Mesothelial cell of epicardium (in vitro differentiated cells): ENCODE results near the gene SCCPDH. TPM values are rescaled to one million over a fixed set of nuclear protein-coding genes. Genes with fewer than 3 reads are reported as not detected.
A peak's percentile ranks its signal among the peaks of the same experiment; 100 is the strongest.

Source experiments
- DNase-seq, 2 experiments: peaks; one replicate each; pipeline ENCODE4 v3.0.0; 2021; ENCODE audit warnings: low spot score in 2 of 2; ENCODE audit not compliant: unreplicated experiment in 2 of 2
- H3K27ac Mint-ChIP-seq: 2 replicates; pipeline ENCODE4 v1.8.0; 2021; ENCODE audit warnings: mixed read lengths
- H3K27me3 Mint-ChIP-seq: 2 replicates; pipeline ENCODE4 v1.8.0; 2021; ENCODE audit warnings: low read depth, mixed read lengths
- H3K36me3 Mint-ChIP-seq: 2 replicates; pipeline ENCODE4 v1.8.0; 2021; ENCODE audit warnings: mixed read lengths
- H3K4me1 Mint-ChIP-seq: 2 replicates; pipeline ENCODE4 v1.8.0; 2021; ENCODE audit warnings: mixed read lengths
- H3K4me3 Mint-ChIP-seq: 2 replicates; pipeline ENCODE4 v1.8.0; 2021; ENCODE audit warnings: mild to moderate bottlenecking, moderate library complexity, mixed read lengths
- H3K9me3 Mint-ChIP-seq: 2 replicates; pipeline ENCODE4 v1.8.0; 2021; ENCODE audit warnings: mixed read lengths
- total RNA-seq: library from RNA; stranded (reverse); gene quantifications from 3 replicates; pipeline ENCODE4 v1.2.1, GENCODE V29; 2021
- TF ChIP-seq, protein P1 (sequence below): fragments of 200-600 bp; sonication (generic); IDR thresholded peaks from one replicate; pipeline ENCODE4 v1.5.0; 2021; ENCODE audit warnings: antibody characterized with exemption; ENCODE audit not compliant: unreplicated experiment

Gene SCCPDH
- total RNA-seq, 1 donor from 2014 or later: 35.1 TPM

DNA sequence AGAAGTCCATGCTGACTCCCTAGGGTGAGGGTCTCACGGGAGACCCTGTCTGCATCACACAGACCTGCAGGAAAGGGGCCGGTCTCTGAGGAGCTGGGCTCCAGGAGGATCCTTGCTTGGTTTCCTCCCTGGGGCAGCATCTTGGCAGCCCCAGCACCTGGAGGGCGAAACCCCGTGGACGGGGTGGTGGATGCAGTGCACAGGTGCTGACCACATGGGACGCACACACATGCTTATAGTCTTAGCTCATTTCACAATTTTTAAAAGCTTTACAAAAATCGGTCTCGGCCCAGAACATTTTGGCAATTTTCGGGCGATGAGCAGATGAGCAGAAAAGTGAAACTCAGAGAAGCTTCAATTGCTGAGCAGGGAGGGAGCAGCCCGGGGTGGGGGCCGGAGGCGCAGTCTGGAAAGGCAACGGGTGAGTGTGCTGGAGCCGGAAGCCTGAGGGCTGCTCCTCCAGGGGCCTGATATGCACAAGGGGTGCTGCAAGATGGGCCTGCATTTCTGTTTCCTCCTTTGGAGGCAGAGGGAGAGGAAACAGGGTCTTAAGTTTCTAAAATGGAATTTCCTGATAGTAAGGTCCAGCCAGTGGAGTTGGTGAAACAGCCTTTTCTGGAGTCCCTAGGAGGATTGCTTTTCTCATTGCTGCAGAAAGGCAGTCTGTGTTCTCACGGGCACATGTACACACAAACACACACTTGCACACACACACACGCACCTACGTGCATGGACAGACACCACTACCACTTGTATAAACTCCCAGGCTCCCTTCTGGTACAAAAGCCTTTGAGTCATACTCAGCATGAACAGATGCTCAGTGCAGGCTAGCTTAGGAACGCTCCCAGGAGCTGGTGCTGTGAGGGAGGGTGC, 60.6 kb downstream of the SCCPDH start:
- TF ChIP-seq, protein P1, sequence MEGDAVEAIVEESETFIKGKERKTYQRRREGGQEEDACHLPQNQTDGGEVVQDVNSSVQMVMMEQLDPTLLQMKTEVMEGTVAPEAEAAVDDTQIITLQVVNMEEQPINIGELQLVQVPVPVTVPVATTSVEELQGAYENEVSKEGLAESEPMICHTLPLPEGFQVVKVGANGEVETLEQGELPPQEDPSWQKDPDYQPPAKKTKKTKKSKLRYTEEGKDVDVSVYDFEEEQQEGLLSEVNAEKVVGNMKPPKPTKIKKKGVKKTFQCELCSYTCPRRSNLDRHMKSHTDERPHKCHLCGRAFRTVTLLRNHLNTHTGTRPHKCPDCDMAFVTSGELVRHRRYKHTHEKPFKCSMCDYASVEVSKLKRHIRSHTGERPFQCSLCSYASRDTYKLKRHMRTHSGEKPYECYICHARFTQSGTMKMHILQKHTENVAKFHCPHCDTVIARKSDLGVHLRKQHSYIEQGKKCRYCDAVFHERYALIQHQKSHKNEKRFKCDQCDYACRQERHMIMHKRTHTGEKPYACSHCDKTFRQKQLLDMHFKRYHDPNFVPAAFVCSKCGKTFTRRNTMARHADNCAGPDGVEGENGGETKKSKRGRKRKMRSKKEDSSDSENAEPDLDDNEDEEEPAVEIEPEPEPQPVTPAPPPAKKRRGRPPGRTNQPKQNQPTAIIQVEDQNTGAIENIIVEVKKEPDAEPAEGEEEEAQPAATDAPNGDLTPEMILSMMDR: no peak
- H3K36me3 Mint-ChIP-seq: peaks cover 11% of the 10 kb centered on the region
- H3K4me1 Mint-ChIP-seq: peaks cover 10% of the 10 kb centered on the region
- DNase-seq: no peak
- H3K27me3 Mint-ChIP-seq: no peaks in the 10 kb centered on the region
- no peaks in the 10 kb centered on the region for H3K9me3 Mint-ChIP-seq
- peak overlapping the region; percentile 76 for H3K27ac Mint-ChIP-seq
- no peak overlapping the region for H3K4me3 Mint-ChIP-seq

DNA sequence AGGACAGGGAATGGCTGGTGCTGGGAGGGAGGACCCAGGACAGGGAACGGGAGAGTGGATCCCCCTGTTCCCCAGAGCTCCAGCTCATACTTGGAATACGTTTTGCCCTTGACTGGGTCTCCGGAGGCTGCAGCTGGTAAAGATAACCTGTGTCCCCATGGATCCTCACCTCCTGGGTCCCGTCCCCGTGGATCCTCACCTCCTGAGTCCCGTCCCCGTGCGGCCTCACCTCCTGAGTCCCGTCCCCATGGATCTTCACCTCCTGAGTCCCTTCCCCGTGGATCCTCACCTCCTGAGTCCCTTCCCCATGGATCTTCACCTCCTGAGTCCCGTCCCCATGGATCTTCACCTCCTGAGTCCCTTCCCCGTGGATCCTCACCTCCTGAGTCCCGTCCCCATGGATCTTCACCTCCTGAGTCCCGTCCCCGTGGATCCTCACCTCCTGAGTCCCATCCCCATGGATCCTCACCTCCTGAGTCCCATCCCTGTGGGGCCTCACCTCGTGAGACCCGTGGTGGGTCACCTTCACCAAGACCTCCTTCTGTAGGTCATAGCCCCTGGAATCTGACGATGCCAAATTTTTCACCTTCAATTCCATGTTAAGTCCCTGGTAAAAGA, 61.4 kb downstream of the SCCPDH start:
- Mint-ChIP-seq H3K9me3 (no peaks in the 10 kb centered on the region), H3K4me3 (no peak overlapping the region), H3K27ac (peak overlapping the region; percentile 76), H3K27me3 (peaks cover 2% of the 10 kb centered on the region), H3K36me3 (peaks cover 9% of the 10 kb centered on the region), H3K4me1 (peaks cover 12% of the 10 kb centered on the region)
- DNase-seq: no peak
- TF ChIP-seq, protein P1: no peak

DNA sequence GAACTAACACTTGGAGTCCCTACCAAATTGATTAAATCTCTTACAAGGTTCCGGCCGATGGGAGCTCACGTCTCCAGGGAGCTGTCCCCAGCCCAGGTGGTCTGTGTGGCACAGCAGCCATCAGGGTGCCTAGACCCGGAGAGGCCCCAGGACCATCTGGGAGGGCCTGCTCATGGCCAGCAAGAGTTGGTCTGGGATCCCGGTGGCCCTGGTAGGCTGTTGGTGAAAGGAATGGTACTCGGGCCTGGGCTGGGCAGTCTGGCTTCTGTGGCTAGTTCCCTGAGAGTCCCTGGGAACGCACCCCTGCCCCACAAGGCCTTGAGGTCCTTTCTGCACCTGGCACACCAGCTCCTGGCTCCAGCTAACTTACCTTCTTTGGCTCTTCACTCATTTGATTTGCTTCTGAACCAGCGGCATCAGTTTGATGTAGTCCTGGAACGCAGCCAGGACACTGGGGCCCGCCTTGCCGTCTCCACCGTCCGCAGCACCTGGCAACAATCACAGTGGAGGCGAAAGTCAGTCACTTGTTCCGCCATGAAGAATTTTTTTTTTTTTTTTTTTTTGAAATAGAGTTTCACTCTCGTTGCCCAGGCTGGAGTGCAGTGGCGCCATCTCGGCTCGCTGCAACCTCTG, 62.5 kb downstream of the SCCPDH start:
- no peaks in the 10 kb centered on the region for H3K36me3 Mint-ChIP-seq
- H3K4me3 Mint-ChIP-seq: no peak overlapping the region
- H3K27me3 Mint-ChIP-seq: peaks cover 2% of the 10 kb centered on the region
- DNase-seq: no peak
- H3K27ac Mint-ChIP-seq: no peak overlapping the region
- H3K9me3 Mint-ChIP-seq: no peaks in the 10 kb centered on the region
- peaks cover 12% of the 10 kb centered on the region for H3K4me1 Mint-ChIP-seq
- TF ChIP-seq, protein P1: no peak

DNA sequence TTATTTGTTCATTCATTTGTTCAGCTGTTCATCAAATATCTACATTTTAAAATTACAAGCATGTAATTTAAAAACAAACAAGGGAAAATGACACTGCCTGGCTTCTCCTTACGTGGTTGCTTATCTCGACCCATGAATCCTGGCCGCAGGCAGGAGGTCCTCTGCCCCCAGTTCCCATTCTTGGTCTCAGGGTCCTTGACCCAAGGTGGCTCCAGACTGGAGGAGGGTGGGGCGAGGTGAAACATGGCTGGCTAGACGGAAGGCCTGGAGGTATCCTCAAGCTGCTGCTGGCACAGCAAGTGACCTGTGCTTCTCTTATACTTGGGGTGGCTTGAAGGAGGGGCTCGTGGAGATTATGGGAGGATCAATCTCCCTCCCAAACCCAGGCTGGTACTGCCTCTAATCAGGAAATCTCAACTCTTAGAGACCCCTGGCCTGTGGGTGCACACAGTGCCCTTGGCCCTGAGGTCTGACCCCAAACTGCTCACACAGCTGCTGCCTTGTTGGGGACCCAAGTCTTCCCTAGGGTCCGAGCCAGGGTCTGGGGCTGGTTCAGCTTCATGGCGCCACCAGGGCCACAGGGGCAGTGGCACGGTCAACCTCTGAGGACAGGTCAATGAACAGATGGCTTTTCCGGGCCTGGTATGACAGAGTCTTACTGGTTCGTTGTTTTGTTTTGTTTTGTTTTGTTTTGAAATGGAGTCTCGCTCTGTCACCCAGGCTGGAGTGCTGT, 63.7 kb downstream of the SCCPDH start:
- peaks cover 13% of the 10 kb centered on the region for H3K4me1 Mint-ChIP-seq
- H3K27me3 Mint-ChIP-seq: peaks cover 2% of the 10 kb centered on the region
- DNase-seq: no peak
- TF ChIP-seq, protein P1: no peak
- no peak overlapping the region for H3K27ac Mint-ChIP-seq
- no peaks in the 10 kb centered on the region for H3K9me3 Mint-ChIP-seq
- no peaks in the 10 kb centered on the region for H3K36me3 Mint-ChIP-seq
- no peak overlapping the region for H3K4me3 Mint-ChIP-seq

DNA sequence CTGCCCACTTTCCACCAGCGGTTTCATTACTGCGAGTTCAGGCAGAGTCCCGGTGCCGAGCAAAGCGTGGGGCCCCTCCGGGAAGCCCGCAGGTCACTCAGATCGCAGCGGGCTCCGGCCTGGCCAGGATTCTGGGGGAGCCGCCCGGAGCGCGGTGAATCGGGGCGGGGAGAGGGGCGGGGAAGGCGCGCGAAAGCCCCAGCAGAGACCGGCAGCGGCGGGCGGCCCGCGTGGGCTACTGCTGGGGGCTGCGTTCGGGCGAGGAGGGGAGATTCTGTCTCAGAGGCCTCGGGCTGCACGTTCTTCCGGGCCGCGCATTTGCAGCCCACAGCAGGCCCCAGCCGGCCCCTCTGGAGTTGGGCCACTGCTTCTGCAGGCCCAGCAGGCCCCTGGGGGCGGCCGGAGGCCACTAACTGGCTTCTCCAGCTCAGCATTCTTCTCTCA, 64.7 kb downstream of the SCCPDH start:
- H3K27me3 Mint-ChIP-seq: peaks cover 2% of the 10 kb centered on the region
- H3K36me3 Mint-ChIP-seq: no peaks in the 10 kb centered on the region
- H3K27ac Mint-ChIP-seq: peak overlapping the region; percentile 25
- H3K4me3 Mint-ChIP-seq: peak overlapping the region; percentile 31
- peaks cover 16% of the 10 kb centered on the region for H3K4me1 Mint-ChIP-seq
- TF ChIP-seq, protein P1: no peak
- DNase-seq: no peak
- no peaks in the 10 kb centered on the region for H3K9me3 Mint-ChIP-seq
